Hematopoietic multipotent progenitor cell treated with erythropoietin and hydrocortisone succinate and interleukin-3 and kit ligand, for 15 days (in vitro differentiated cells): ENCODE results near the gene PAFAH1B1.
A peak's percentile ranks its signal among the peaks of the same experiment; 100 is the strongest.
"Not testable (repeated sequence)": the region's sequence is repeated elsewhere in the genome, so short reads cannot be mapped to it uniquely, and the experiment has no call there.

ENCODE experiments used
- DNase-seq: peaks from one replicate; pipeline ENCODE4 v3.0.0-alpha.2; 2015; ENCODE audit warnings: low spot score

Gene PAFAH1B1

DNA sequence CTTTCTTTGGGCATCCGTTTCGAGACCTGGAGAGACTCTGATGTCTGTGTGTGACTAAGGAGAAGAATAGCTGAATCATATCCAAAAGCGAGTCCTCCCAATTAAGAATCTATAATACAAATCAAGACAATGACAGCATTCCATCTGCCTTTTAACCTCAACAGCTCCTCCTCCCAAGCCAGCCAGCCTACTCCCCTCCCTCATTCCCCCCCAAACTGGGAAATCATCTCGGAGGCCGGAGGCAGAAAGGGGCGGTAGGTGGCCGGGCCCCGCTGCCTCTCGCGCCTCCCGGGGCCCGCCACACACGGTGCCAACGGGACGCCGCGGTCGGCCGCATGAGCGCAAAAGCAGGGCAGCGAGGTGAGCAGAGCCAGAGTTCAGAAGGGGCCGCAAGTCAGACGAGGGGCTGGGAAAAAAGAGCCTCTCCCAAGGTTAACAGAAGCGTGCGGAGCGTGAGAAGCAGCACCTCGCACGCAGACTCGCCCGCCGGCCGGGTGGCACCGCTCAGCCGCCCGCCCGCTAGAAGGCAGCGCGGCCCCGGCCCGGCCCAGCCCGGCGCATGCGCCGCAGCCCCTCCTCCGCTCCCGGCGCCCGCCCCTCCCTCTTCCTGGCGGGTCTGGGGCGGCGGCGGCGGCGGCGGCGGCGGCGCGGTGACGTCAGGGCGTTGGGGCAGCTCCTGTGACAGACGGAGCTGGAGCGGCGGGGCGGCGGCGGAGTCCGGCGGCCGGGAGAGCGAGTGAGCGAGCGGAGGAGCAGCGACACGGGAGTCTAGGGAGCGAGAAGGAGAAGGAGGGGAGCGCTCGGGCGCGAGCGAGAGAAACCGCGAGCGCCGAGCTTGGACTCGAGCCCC is at the start of gene PAFAH1B1:
PAFAH1B1 (plus strand) TSS at position 684 of the 850 bp plus-strand sequence. CDS start 44,635 bp downstream, outside the sequence.
- DNase-seq: peak; percentile 93

DNA sequence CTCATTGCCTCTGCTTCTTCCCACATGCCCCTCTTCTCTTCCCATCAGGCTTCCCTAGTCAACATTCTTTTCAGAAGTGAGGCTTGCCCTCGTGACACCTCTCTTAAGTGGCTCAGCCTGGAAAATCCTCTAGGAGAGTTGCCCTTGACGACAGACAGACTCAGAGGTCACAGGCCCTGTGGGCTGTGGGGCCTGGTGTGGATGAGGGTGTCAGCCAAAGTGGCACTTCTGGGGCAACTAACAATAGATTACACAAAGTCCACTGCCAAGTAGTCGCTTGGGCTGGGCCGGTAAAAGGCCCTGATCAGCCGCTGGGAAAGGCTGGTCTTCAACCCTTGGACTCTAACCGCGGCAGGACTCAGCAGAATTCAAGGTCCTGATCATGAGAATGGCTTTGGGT is 48.1 kb upstream of the PAFAH1B1 start:
- no peak for DNase-seq

GRCh38 chr17:2547176-2547575 is 46.3 kb upstream of the PAFAH1B1 start:
- DNase-seq: no peak

GRCh38 chr17:2548026-2548425 is 45.4 kb upstream of the PAFAH1B1 start:
- DNase-seq: not testable (repeated sequence)

DNA sequence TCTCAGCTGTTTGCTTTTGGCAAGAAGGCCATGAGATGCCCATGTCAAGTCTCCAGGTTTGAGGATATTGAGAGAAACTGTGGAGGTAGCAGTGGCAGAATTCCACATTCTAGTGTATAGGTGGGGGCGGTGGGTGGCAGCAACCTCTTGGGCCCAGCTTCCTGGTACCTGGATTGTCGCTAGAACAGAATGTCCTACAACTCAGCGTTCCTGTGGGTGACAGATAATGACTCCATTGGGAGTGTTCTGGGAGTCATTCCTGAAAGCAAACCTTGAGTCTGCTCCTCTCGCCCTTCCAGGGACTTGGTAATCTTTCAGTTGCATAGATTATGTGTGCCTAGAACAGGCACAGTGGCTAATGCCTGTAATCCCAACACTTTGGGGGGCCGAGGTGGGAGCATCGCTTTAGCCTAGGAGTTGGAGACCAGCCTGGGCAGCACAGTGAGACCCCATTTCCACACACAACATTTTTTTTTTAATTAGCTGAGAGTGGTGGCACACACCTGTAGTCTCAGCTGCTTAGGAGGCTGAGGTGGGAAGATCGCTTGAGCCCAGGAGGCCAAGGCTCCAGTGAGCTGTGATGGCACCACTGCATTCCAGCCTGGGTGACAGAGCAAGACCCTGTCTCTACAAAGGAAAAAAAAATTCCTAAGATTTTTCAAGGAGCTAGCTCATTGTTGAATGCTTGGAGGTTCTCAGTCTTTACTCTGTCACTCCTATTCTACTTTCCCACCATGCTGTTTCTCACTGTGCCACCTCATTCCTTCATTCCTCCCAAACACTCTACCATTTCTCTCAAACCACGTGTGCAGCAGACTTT is 43.9 kb upstream of the PAFAH1B1 start:
- no peak for DNase-seq

DNA sequence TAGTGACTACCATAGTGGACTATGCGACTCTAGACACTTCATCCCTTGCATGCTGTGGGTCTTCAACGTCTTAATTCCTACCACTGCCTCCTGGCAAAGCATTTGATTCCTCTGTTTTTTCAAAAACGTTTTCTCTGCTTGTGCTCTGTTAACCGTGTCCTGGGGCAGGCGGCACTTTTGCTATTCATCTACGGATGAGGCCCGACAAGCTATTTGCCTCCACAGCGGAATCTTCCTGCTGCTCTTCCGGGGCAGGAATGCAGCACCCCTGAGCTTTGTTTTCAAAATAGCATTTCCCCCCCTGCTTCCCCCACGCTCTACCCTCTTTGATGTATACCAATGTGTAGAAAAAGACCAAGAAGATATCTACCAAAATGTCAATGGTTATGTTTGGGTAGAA is 42.0 kb upstream of the PAFAH1B1 start:
- no peak for DNase-seq

DNA sequence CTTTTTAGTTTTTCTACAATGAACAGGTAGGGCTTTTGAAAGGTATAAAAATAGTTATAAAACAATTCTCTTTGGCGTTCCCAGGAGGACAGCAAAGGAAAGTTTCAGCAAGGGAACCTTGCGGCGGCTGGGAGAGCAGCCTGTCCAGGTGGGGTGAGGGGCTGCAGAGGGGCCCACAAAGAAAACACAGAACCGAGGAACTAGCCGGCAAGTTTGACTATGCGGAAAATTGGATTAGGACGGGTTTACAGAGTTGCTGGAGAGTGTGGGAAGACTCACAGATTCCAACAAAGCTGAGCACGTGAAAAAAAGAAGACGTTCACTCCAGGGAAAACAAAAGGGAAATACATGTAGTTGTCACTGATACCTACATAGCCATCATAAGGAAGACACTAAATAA is 41.5 kb upstream of the PAFAH1B1 start:
- no peak for DNase-seq

GRCh38 chr17:2560658-2561057 is 32.8 kb upstream of the PAFAH1B1 start:
- DNase-seq: no peak

GRCh38 chr17:2562162-2562858 is 31.1 kb upstream of the PAFAH1B1 start:
- no peak for DNase-seq

- DNase-seq: no peak
These were observed 30.4 kb upstream of the PAFAH1B1 start for GRCh38 chr17:2563061-2563460.

GRCh38 chr17:2563543-2563942 is 29.9 kb upstream of the PAFAH1B1 start:
- no peak for DNase-seq

DNA sequence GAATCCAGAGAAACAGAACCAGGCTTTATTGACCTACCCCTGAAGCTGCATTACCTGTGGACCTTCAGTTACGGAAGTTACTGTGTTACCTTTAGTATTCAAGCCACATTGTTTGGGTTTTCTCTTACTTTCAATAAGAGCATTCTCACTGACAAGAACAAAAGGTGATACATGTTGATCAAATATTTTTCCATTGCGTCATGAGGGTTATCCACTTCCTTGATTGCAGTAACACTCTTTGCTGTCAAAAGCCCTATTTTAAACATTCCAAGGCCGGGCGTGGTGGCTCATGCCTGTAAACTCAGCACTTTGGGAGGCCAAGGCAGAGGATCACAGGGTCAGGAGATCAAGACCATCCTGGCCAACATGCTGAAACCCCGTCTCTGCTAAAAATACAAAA is 28.6 kb upstream of the PAFAH1B1 start:
- no peak for DNase-seq

DNA sequence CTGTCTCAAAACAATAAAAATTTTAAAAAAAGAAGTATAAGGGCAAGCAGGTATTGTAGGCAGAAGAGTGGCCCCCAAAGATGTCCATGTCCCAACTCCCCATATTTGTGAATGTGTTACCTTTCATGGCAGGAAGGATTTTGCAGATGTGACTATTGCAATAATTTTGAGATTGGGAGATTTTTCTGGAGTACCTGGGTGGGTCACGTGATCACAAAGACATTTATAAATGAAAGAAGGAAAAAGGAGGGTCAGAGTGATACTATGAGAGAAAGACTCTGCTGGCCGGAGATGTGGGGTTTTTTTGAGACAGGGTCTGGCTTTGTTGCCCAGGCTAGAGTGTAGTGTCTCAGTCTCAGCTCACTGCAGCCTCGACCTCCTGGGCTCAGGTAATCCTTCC is 27.4 kb upstream of the PAFAH1B1 start:
- DNase-seq: no peak

DNA sequence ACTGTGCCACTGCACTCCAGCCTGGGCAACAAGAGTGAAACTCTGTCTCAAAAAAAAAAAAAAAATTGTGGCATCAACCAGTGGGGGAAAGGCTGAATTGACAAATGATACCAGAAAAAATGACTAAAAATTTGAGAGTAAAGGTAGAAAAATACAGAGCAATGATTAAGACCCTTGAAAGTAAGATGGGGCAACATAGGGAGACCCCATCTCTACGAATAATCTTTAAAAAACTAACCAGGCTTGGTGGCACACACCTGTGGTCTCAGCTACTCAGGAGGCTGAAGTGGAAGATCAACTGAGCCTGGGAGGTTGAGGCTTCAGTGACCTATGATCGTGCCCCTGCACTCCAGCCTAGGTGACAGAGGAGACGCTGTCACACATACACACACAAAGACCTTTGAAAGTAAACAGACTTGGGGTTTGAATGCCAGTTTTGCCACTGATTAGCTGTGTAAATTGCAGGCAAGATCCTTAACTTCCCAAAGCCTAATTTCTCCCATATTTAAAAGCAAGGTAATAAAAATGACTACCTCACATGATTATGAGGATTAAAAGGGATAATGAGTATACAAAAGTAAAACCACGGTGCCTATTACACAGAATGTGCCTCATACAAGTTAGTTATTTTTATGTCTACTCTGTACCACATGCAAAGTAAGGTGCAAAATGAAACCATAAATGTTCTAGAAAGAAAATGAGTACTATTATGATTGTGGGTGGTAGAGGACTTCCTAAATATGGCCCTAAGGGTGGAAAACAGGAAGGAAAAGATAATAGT is 21.7 kb upstream of the PAFAH1B1 start:
- no peak for DNase-seq

DNA sequence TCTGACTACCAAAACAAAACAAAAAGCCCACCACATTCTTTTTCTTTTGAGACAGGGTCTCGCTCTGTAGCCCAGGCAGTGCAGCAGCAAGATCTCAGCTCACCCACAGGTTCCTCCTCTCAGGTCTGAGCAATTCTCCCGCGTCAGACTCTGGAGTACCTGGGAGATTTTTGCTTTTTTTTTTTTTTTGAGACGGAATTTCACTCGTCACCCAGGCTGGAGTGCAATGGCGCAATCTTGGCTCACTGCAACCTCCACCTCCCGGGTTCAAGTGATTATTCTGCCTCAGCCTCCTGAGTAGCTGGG is 21.2 kb upstream of the PAFAH1B1 start:
- DNase-seq: not testable (repeated sequence)

DNA sequence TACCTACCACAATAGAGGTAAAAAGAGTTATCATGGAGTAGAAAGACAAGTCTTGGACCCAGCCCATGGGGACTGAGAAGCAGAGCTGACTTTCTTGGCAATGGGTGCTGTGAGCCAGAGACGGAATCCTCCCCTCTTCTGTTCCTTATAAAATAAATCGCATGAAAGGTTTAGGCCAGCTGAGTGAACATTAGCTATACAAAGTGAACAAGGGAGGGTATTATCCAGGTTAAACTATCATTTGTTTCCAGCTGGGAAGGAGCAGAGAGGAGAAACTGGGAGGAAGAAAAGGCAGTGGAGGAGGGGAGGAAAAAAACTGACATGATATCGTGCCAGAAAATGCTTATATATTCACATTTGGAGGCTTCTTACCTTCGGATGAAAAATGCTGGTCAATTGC is 13.3 kb upstream of the PAFAH1B1 start:
- no peak for DNase-seq

DNA sequence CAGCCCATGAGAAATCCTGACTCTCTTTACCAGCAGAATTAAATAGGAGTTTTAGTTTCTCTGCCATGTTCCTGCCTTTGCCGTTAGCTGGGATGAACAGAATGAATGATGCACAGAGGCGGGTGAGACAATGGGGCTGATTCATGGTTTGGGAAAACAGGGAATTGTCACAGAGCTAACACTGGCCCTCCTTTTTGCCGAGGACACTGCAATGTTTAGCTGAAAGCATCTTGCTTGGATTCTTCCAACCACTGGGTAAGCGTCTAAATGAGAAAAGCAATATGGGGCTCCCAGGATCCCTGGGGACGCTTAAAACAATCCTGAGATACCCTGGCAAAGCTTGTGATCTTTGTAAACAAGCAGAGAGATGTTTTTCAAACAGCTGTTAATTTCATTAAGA is 12.8 kb upstream of the PAFAH1B1 start:
- DNase-seq: no peak

DNA sequence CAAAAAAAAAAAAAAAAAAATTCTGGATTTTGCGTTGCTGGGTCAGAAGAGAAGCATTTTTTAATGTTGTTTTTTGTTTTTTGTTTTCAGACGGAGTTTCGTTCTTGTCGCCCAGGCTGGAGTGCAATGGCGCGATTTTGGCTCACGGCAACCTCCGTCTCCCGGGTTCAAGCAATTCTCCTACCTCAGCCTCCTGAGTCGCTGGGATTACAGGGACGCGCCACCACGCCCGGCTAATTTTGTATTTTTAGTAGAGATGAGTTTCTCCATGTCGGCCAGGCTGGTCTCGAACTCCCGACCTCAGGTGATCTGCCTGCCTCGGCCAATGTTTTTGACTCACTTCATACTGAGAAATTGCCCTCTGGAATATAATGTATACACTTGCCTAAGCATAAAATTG is 11.0 kb upstream of the PAFAH1B1 start:
- no peak for DNase-seq

GRCh38 chr17:2591040-2591640 is 2.3 kb upstream of the PAFAH1B1 start:
- no peak for DNase-seq

GRCh38 chr17:2593821-2594721 is 617 bp downstream of the PAFAH1B1 start:
- peak; percentile 71 for DNase-seq
